VCaP (cell line): ENCODE results near the gene TLE6.

Experiments used
- H3K27ac ChIP-seq: fragments of 450-650 bp; 2 replicates; pipeline ENCODE4 v1.5.1; 2017
- CTCF ChIP-seq: fragments of 450-650 bp; conservative IDR thresholded peaks from 2 replicates; pipeline ENCODE4 v1.5.1; 2017; ENCODE audit warnings: mild to moderate bottlenecking, moderate library complexity

The TLE6 gene

GRCh38 chr19:3014135-3014534 is 36.8 kb downstream of the TLE6 start:
- H3K27ac ChIP-seq, result no peak overlapping the region
- TF ChIP-seq CTCF, result no peak

- H3K27ac ChIP-seq, result no peak overlapping the region
- TF ChIP-seq CTCF, result no peak
Observed at GRCh38 chr19:3015126-3016057, 38.0 kb downstream of the TLE6 start.

- TF ChIP-seq CTCF, result no peak
- H3K27ac ChIP-seq, result no peak overlapping the region
Observed at GRCh38 chr19:3017923-3018322, 40.6 kb downstream of the TLE6 start.

GRCh38 chr19:3019211-3019854 is 42.0 kb downstream of the TLE6 start:
- TF ChIP-seq CTCF, result no peak
- H3K27ac ChIP-seq, result no peak overlapping the region

- no peak for TF ChIP-seq CTCF
- no peak overlapping the region for H3K27ac ChIP-seq
Observed at GRCh38 chr19:3020321-3020960, 43.1 kb downstream of the TLE6 start.

GRCh38 chr19:3024509-3024869 is 47.1 kb downstream of the TLE6 start:
- no peak overlapping the region for H3K27ac ChIP-seq
- TF ChIP-seq CTCF, result no peak

GRCh38 chr19:3024870-3025548 is 47.6 kb downstream of the TLE6 start:
- no peak overlapping the region for H3K27ac ChIP-seq
- no peak for TF ChIP-seq CTCF
